AG08396 (cell line): ENCODE data around the gene SLC35G6.
"Not testable (repeated sequence)": the region's sequence is repeated elsewhere in the genome, so short reads cannot be mapped to it uniquely, and the experiment has no call there.

Experiments used
- DNase-seq: peaks from one replicate; pipeline ENCODE4 v3.0.0; 2012; ENCODE audit warnings: low spot score, mixed read lengths

Gene SLC35G6

DNA sequence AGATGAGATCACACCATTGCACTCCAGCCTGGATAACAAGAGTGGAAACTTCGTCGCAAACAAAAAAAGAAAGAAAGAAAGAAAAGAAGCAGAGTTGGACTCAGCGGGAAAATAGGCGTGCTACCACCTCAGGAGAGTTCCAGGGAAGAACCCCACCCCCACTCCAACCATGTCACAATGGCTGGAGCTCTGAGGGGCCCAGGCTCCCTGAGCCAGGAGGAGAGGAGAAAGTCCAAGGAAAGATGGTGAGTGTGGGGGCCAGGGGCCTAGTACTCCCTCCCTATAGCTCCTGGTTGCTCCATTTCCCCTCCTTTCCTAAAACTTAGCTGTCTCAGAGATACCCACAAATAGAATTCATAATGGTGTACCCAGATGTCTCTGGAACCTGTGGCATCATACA is at the start of gene SLC35G6:
Gene SLC35G6 (plus strand): TSS at position 172 of the 400 bp plus-strand sequence. CDS start 71 bp downstream, at position 243.
- DNase-seq: not testable (repeated sequence)

DNA sequence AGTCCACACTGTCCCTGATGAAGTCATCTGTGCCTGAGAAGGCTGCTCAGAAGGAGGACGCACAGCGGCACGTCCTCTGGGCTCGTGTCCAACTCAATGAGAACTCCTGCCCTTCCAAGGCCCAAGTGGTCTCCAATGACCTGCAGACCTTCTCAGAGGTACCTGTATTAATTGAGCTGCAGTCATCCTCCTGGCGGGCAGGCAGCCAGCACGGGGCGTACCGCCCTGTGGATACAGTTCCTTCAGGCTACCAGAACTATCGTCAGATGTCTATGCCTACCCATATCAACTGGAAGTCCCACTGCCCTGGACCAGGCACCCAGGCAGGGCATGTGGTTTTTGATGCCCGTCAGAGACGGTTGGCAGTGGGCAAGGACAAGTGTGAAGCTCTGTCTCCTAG is 49.0 kb upstream of the SLC35G6 start:
- no peak for DNase-seq

DNA sequence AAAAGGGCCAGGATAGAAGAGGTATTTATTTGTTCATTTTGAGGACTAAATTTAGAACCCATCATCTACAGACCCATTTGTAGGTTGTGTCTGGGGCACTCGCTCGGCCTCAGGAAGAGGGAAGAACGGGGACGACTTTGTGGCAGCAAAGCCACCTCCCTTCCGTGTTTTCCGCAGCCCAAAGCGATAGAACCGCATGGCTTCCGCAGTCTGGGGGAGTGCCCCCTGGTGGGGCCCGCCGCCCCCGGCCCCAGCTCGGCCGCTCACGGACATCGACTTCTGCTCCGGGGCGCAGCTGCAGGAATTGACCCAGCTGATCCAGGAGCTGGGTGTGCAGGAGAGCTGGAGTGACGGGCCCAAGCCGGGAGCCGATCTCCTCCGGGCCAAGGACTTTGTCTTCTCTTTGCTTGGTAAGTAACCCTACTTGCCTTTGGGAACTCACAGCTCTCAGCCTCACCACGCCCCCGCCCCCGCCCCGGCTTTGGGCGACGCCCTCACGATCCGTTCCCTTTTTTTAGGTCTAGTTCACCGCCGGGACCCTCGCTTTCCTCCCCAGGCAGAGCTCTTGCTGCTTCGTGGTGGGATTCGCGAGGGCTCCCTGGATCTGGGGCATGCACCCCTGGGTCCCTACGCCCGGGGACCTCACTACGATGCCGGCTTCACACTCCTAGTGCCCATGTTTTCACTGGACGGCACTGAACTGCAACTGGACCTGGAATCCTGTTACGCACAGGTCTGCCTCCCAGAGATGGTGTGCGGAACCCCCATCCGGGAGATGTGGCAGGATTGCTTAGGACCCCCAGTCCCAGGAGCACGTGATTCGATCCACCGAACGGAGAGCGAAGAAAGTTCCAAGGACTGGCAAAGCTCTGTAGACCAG is 45.3 kb upstream of the SLC35G6 start:
- no peak for DNase-seq

DNA sequence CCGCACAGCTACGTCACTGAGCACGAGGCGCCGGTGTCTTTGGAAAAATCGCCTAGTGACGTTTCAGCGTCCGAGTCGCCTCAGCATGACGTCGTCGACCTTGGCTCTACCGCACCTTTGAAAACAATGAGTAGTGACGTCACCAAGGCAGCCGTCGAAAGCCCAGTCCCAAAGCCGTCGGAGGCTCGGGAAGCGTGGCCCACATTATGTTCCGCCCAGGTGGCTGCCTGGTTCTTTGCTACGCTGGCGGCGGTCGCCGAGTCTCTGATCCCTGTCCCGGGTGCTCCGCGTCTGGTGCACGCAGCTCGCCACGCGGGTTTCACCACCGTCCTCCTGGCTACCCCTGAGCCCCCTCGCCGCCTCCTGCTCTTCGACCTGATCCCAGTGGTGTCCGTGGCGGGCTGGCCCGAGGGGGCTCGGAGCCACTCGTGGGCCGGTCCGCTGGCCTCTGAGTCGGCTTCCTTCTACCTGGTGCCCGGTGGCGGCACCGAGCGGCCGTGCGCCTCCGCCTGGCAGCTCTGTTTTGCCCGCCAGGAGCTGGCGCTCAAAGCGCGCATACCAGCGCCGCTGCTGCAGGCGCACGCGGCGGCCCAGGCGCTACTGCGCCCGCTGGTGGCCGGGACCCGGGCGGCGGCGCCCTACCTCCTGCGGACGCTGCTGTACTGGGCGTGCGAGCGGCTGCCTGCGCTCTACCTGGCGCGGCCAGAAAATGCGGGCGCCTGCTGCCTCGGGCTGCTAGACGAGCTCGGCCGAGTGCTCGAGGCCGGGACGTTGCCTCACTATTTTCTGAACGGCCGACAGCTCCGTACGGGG is 44.5 kb upstream of the SLC35G6 start:
- peak; percentile 89 for DNase-seq

DNA sequence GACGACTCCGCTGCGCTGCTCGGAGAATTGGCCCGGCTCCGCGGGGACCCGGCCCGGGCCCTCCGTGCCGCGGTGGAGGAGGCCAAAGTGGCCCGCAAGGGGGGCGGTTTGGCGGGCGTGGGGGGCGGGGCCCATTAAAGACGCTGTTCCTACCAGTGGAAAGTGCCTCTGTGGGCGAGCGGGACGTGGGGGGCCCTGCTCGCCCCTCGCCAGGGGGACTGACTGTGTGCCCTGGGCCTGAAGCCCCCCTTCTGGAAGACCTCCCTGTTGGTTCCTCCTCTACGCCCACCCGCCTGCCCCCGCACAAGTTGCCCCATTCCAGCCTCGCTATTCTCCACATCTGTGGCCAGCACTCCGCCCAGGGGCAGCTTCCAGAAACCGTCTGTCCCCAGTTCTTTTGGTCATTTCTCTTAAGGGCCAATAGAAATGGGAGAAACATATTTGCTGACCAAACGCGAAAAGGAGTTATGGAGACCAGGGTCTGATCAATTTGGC is 43.8 kb upstream of the SLC35G6 start:
- DNase-seq: no peak

DNA sequence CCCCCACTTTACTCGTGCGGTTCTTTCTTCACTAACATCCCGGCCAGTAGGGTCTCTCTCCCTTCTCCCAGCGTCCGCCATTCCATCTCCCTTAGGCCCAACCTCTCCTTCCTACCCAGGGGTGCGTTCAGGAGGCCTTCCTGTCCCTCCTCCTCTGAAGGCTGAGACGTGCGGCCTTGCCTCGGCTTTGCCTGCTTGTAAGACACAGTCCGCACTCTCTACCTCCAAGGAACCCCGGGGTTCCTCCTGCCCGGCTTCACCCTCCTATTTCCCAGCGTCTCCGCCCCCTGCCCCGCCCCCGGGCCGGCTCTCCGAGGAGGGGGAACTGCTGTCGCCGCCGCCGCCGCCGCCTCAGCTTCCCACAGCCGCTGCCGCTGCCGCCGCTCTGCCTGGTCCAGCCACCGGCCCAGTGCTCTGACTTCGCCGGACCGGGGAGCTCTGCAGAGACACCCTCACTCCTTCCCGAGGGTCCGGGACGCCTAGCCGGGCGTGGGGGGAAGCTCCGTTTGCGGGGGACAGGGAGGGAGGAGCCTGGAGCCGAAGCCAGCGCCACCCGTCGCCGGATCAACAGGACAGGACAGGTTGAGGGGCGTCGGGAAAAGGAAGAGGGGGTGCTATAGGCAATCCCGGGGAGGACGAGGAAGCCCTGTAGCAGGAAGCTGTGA is 43.2 kb upstream of the SLC35G6 start:
- no peak for DNase-seq

DNA sequence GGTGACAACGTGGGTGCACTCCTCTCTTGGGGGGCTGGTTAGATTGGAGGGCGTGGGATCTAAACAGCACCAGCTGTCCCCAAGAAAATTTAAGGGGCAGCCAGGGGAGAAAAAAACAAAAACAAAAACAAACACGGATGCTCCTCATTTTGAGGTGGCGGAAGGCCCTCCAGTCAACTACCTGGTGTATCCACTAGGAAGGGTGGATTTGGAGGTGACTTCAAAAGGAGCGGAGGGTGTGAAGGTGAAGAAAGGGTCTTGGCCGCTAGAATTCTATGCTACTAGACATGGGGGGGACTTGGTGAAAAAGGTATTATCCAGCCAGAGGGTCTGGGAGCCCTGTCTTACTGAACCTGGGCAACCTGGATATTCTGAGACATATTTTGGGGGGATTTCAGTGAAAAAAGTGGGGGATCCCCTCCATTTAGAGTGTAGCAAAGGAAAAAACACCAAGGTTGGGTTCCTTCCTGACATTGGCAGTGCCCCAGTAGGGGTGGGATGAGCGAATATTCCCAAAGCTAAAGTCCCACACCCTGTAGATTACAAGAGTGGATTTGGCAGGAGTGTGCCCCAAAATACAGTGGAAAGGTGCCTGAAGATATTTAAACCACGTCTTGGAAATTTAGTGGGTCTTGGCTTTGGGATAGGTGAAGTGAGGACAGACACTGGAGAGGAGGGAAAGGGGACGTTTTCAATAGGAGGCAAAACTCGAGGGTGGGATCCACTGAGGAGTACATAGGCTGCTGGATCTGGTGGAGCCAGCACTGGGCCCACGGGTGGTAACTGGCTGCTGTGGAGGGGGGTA is 42.4 kb upstream of the SLC35G6 start:
- no peak for DNase-seq

DNA sequence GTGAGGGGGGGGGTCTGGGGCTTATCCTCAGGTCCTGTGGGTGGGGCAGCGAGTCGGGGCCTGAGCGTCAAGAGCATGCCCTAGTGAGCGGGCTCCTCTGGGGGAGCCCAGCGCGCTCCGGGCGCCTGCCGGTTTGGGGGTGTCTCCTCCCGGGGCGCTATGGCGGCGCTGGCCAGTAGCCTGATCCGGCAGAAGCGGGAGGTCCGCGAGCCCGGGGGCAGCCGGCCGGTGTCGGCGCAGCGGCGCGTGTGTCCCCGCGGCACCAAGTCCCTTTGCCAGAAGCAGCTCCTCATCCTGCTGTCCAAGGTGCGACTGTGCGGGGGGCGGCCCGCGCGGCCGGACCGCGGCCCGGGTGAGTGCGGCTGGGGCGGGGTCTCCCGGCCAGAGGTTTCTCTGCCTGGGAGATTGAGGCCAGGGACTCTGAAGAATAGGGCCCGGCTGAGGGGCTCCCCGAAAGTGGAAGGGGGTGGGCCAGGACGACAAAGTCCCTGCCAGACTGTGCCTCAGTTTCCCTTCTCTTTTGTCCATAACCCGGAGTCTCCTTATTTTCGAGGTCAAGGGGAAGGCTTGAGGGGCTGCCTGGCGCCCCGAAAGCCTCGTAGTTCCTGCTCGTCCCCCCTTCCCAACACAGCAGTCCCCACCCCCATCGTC is 41.7 kb upstream of the SLC35G6 start, which contains the start of gene FGF11:
Gene FGF11 (plus strand): TSS at position 51 of the 651 bp plus-strand sequence. CDS start 109 bp downstream, at position 160.
- DNase-seq: no peak

DNA sequence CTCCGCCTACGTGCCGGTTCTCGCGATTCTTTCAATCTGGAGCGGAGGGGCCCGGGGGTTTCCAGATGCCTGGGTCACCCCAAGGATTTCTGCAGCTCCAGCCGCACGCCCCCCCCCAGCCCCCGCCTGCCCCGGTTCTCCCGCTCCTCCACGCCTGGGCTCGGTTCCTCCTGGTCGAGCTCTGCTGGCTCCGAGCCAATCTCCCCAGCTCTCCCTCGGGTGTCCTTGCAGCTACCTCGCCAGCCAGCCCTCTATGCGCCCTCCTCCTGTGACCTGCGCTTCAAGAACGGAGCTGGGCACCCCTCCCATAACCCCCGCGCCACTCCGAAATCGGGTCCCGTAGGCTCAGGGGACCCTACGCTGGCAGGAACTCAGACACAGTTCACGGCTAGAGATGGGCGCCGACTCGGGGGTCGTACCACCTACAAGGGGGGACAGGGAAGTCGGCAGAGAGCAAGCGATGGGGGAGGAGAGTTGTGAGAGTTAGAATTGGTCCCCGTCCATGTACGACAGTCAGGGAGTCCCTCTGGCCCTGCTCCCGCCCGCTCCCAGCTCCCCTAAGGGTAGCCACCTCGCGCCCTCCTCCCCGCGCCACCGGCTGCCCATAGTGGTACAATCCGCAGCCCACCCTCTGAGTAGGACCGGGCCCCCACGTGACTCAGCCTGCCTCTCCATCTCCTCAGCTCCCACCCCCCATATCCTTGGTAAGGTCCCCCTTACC is 41.0 kb upstream of the SLC35G6 start:
- DNase-seq: no peak

DNA sequence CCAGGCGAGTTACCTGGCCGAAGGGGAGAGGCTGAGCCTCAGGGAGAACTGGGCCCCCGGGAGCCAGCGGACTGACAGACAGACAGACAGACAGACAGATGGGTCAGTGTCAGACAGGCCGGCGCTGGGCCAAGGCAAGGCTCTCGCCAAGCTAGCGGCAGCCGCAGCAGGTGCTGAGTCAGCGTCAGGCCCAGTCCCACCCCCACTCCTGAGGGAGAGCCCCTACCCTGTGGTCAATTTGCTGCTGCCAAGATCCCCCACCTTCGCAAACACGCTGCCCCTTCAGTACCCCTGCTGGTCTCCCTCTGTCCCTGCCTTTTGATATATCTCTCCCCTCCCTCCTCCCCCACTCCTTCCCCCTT is 40.4 kb upstream of the SLC35G6 start:
- DNase-seq: no peak

DNA sequence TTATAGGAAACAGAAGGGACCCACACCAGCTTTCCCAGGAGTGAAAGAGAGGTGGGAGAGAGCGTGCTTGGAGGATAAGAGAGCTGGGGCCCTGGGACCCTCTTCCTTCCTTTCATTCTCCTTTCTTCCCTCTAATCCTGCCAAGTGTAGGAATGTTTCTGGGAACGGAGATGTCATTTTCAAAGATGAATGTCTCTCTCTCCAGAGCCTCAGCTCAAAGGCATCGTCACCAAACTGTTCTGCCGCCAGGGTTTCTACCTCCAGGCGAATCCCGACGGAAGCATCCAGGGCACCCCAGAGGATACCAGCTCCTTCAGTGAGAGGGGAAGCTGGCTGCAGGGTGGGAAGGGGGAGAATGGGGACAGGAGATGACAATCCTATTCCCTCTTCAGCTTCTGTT is 40.0 kb upstream of the SLC35G6 start:
- DNase-seq: no peak

DNA sequence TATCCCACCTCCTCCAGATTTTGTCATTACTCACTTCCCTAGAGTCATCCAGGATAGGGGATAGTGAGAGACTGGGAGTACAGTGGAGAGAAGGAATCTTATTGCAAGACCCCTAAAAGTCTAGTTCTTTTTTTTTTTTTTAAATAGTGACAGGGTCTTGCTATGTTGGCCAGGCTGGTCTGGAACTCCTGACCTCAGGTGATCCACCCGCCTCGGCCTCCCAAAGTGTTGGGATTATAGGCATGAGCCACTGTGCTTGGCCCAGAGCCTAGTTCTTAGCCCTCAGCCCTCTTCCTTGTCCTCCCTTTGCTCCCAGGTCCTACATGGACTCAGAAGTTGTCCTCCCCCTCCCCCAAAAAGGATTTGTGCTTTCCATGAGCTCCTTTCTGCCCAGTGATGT is 39.1 kb upstream of the SLC35G6 start:
- DNase-seq: no peak

DNA sequence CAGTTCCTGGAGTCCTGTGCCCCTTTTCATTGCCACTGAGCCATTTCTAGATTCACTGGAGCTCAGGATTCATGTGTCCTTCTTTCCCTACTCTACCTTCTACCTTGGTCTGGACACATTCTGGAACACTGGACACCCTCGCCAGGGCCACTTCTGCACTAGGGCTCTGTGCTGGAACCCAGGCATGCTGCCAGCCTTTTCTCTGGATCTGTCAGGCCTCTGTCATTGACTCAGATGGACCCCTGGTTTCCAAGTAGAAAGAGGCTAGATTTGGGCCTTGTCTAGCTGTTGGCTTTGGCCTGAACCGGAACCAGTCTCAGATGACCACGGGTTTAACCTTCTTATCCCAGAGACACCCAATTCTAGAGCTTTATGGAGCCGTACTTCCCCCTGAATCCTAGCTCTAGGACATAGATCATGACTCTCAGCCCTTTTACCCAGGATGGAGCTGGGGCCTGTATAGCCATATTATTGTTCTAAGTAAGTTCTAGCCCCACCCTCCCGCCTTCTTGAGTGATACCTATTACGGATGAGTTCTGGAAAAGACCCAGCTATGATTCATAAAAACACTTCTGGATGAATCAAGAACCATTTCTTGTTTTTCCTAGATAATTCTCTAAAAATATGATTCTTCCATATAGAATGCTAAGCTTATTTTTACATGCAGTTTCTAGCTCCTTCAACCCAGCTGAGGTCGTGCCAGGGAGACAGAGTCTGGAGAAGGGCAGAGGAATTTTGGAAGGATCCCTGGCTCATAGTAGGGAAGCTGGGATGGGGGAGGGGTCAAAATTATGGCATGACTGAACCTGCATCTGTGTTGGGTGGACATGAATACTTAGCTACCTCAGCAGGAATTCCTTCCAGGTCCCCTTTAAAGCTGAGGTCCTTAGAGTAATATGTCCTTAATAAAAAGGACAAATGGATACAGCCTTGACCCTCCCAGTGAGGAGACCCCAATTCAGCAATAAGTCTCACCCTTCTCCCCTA is 37.5 kb upstream of the SLC35G6 start:
- DNase-seq: peak; percentile 56

DNA sequence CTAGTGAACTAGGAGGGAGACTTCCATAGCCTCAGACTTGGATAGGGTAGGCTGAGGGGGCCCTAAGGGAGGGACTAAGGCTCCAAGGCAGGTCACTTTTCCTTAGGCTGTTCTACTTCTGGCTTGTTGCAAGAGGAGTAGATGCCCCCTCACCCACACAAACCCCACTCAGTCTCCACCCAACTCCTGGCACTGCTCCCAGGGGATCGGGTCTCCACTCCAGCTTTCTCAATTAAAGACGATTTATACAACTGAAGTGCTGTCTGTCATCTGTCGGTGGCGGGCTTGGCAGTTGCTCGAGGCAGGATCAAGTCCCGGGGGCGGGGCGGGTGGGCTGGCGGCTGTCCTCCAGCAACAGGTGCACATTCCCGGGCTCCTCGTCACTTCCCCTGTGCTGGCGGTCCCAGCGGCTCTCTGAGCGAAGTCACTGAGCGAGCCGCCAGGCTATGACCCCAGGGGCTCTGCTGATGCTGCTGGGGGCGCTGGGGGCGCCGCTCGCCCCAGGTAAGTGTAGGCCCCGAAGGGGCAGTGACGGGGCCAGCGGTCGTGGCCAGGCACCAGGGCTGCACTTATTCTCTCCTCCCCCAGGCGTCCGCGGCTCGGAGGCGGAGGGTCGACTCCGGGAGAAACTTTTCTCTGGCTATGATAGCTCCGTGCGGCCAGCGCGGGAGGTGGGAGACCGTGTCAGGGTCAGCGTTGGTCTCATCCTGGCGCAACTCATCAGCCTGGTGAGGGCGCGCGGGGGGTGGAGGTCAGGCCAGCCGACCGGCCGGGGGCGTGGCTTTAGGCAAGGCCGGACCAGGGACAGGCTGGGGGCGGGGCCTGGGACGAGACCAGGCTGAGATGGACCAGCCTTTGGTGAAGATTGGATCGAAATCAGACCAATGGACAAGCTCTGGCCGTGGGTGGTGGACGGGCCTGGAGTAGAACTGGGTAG is 36.3 kb upstream of the SLC35G6 start, which contains the start of gene CHRNB1:
Gene CHRNB1 (plus strand): TSS at position 380 of the 937 bp plus-strand sequence. CDS start 67 bp downstream, at position 447.
- DNase-seq: peak; percentile 81

DNA sequence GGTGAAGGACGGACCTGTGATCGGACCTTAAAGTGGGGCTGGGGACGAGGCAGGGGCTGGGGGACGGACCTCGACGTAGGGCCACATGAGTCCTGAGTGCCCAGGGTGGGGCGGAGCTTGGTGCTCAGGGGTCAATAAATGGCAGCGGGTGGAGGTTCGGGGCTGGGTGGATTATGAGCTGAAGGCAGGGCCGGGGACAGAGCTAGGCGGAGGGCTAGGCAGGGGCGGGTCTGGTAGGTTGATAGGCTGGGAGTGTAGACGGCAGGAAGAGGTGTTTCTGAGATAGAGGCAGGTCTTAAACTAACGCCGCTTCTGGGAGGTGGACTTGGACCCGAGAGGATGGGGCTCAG is 35.7 kb upstream of the SLC35G6 start:
- no peak for DNase-seq

DNA sequence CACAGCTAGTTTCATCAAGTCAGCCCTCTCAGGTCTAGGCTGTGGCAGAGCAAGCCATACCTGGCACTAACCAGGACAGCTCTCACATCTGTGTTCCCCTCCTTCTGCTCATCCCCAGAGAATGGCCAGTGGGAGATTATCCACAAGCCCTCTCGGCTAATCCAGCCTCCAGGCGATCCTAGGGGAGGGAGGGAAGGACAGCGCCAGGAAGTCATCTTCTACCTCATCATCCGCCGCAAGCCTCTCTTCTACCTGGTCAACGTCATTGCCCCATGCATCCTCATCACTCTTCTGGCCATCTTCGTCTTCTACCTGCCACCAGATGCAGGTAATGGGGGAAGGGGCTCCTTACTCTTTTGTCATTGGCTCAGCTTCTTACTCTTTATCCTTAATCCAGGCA is 32.8 kb upstream of the SLC35G6 start:
- no peak for DNase-seq

DNA sequence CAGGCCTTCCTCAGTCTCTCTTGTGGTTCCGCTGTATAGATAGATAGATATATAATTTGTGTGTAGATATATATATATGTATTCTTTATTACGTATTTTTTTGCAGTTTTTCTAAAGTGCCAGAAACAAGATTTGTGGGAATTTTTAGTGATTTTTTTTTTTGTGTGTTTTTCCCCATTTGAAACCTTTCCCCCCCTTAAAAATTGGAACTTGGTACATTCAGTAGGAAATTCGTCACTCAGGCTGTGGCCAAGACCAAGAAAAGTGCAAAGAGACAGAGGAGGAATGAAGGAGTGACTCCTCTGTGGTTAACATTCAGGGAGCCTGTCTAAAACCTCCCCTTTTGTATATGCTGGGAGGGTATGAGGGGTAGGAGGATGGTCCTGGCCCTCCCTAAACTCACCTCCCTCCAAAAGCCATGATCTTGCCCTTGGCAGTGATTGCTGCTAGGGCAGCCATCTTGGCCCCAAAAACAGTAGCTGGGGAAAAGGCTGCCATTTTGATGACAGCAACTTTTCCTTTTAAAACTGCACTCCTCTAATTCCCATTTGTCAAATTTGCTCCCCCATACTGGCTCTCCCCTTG is 21.2 kb upstream of the SLC35G6 start:
- no peak for DNase-seq
